AG08396 (cell line): ENCODE data around the gene EPB41L1.
"Not testable (repeated sequence)": the region's sequence is repeated elsewhere in the genome, so short reads cannot be mapped to it uniquely, and the experiment has no call there.

Source experiments
- DNase-seq: peaks from one replicate; pipeline ENCODE4 v3.0.0; 2012; ENCODE audit warnings: low spot score, mixed read lengths

The EPB41L1 gene

GRCh38 chr20:36126836-36127527, 27.6 kb upstream of the EPB41L1 start:
- DNase-seq = no peak

GRCh38 chr20:36128463-36129159, 25.9 kb upstream of the EPB41L1 start:
- DNase-seq = peak; percentile 73

DNA sequence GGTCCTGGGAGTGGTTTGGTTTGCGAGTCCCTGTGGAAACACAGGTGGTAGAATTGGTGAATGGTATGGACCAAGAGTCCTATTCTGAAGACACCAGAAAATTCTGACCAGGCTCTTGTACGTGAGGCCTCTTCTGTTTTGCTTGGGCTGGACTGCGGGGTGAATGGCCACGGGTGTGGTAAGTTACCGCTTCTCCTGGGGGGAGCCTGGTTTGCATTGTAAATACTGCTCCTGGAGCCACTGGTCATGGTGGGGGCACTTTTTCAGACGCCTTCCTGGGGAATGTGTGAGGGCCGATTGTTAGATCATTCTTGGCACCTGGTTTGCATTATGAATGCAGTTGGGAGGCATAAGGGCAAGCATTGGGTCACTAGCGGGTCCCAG, 25.4 kb upstream of the EPB41L1 start:
- no peak for DNase-seq

DNA sequence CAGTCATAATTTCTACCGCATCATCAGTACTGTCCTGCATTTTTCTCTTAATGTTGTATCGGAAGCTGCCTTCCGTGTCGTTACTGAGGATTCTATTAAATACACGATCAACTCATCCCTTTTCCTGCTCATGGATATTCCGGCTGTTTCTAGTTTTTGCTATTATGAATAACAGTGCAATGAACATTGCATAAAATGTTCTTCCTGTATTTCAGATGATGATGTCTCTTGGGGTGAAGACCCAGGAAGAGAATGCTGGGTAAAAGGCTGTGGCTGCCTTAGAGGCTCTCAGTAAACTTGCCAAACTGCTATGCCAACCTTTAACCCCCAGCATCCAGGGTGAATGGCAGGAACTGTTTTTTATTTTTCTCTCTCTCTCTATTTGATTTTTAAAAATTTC, 24.1 kb upstream of the EPB41L1 start:
- DNase-seq = no peak

- DNase-seq = no peak
Measured at GRCh38 chr20:36132802-36133211, 21.7 kb upstream of the EPB41L1 start.

DNA sequence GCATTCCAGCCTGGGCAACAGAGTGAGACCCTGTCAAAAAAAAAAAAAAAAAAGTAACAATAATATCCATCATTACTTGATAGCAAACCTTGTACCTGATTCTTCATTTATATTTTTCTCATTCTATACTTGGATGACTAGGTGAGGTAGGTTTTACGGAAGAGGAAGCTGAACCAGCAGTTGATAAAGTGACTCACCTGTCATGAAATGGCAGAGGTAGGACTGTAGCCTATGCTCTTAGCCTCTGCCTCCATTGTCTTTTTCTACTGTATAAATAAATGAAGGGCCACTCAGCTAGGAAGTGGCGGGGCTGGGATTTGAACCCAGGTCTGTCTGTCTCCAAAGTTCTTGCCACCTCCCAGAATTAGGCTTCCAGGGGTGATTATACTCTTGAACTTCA, 20.7 kb upstream of the EPB41L1 start:
- DNase-seq = no peak

DNA sequence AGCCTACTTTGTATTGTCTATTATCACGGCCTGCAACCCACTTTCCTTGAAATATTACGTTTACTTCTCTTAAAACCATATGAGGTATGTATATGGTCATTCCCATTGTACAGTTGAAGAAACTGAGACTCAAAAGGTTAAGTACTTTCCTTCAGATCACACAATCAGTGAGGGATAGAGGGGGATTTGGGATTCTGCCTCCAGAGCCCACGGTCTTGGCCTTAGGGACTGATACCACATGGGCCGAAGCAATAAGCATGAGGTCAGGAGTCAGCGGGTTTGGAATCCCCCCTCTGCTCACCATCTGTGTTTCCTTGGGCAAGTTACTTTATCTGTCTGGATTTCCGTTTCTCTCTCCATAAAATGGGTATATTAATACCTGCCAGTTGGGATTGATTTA, 19.4 kb upstream of the EPB41L1 start:
- no peak for DNase-seq

- DNase-seq = no peak
Measured at GRCh38 chr20:36135821-36136220, 18.7 kb upstream of the EPB41L1 start.

- not testable (repeated sequence) for DNase-seq
Measured at GRCh38 chr20:36137313-36137712, 17.2 kb upstream of the EPB41L1 start.

- no peak for DNase-seq
Measured at GRCh38 chr20:36141310-36141709, 13.2 kb upstream of the EPB41L1 start.

DNA sequence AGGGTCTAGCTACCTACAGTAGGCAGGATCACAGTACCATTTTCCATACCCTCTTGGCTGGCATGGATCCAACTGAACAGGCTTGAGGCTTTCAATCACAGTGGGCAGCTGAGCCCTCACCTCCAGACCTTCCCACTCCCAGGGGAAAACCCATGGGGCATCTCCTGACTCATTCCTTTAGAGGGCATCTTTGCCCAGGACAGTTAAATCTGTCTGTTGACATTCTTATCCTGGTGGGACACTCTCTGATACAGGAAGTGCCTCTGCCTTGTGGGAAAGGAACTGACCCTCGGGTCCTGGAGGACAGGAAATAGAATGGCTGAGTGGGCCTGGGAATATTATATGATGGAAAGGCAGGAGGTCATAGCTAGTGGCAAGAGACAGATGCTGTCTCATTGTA, 10.2 kb upstream of the EPB41L1 start:
- DNase-seq = no peak

GRCh38 chr20:36145877-36146707, 8.4 kb upstream of the EPB41L1 start:
- peak; percentile 34 for DNase-seq

GRCh38 chr20:36147690-36148089, 6.8 kb upstream of the EPB41L1 start:
- DNase-seq = peak; percentile 39

GRCh38 chr20:36148439-36148838, 6.1 kb upstream of the EPB41L1 start:
- no peak for DNase-seq

DNA sequence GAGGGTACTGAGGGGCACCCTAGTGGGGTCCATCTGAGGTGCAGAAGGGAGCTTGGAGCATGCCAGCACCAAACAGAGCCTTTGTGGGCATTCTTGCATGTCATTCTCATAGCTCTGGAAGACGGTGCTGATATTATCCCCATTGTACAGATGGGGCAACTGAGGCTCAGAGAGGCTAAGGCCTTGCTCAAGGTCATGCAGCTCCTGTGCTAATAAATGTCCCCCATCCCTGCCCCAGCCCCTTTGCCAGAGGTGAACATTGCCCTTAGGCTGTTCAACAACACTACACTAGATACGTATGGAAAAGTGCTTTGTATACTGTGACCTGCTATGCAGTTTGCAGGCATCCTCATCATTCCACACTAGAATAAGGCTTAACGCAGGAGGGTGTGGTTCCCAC, 5.5 kb upstream of the EPB41L1 start:
- no peak for DNase-seq

GRCh38 chr20:36149469-36149868, 5.1 kb upstream of the EPB41L1 start:
- no peak for DNase-seq

DNA sequence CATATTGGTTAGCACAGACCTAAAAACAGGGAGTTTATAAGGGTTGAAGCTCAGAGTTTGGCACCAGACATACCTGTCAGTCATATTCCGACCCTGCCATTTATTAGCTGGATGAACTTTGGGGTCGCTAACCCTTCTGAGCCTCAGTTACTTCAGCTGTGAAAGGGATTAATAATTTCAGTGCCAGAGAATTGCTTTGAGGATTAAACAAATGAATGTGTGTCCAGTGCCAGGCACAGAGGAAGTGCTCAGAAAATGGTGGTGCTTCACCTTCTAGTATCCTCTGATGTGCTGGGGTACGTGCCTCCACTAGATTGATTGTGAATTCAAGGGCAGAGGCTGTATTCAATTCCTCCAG, 4.1 kb upstream of the EPB41L1 start:
- DNase-seq = no peak

DNA sequence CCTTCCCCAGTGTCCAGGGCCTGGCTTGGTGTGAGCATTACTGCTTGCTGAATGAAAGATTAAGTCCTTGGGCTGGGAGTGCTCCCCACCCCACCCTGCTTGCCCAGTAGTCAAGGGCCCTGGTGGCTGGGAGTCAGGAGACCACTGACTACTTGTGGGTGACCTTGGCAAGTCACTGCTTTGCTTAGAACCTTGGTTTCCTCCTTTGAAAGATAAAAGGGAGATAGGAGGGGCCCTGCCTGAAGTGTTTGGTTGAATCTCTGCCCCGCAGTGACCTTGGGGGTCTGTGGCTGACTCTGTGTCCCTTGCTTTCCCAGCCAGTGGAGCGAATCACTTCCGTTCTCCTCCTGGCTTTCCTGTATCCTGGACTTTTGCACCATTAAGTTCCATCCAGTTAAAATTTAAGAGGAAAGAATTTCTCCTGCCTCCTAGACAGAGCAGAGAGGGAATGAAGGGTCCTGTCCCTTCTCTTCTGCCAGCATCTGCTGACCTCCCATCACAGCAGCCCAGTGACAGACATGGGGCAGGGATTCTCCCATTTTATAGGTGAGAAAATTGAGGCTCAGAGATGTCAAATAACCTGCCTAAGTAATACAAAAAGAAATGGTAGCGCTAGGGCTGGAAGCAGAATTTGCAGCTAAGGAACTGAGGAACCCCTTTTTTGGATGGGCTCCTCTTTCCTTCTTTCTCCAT, 3.5 kb upstream of the EPB41L1 start:
- DNase-seq = no peak

- DNase-seq = no peak
Measured at GRCh38 chr20:36152261-36152660, 2.3 kb upstream of the EPB41L1 start.

- no peak for DNase-seq
Measured at GRCh38 chr20:36153204-36153603, 1.3 kb upstream of the EPB41L1 start.

DNA sequence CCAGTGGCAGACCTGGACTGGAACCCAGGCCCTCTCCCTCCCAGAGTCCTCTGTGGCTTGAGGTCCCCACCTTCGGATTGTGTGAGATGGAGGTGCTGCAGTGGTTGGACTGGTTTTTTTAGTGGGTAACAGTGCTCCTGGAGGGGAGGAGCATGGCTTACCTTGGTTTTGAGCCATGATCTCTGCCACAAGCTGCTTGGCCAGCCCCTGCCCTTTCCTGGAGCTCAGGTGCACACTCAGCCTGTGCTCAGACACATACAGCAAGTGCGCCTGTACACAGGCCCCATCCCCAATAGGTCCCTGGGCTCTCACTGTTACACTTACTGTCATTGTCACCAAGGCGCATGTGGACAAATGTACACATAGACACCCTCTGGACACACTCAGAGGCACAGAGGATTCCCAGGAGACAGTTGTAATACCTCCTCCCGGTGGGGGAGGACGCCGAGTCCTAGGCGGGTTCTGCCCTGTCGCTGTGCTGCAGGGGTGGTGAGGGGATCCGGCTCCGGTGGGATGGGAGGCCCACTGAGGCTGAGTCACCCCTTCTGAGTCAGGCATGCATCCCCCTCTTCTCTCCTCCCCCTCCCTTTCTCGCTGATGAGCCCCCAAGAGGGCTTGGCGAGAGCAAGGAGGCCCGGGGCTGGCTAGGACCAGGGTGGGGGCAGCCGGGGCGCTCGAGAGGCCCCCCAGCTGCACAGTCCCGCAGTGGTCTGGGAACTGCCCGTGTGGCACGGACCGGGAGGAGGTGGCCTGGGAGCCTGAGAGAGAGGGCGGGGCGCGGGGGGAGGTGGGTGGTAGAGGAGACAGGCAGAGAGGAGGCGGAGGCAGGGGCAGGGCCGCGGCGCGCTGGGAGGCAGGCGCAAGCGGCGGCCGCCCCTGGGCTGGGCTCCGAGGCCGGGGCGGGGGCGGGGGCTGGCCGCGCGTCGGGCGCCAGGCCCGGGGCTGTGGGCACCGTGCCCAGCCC, 522 bp upstream of the EPB41L1 start:
- peak; percentile 94 for DNase-seq
